ENCODE results near the gene C3orf52. TPM values are rescaled to one million over a fixed set of nuclear protein-coding genes. Genes with fewer than 3 reads are reported as not detected.

C3orf52 gene
- total and polyA plus RNA-seq, 10 of the 15 experiments (the other 5 are each of a cell fraction or from before 2014, with no cell fraction given) = 0.15 to 1.9 (median 0.73) TPM

GRCh38 chr3:112090887-112091586, 4.8 kb downstream of the C3orf52 start:
- H4K20me1 ChIP-seq (ENCODE audit: control insufficient read depth, insufficient read depth) = no peaks in the 10 kb centered on the region
- 67% methylated on average over 6 of the region's 6 CpGs for WGBS (ENCODE audit: insufficient coverage, insufficient replicate concordance, low lambda C conversion rate, missing lambda C conversion rate)
- no peaks in the 10 kb centered on the region for H3K9me3 ChIP-seq (replicated peaks; ENCODE audit: control insufficient read depth, insufficient read depth, low read length)
- FAIRE-seq (no peak), DNase-seq (ENCODE audit: low read depth, low spot score) (no peak), ATAC-seq (peak; percentile 31)
- H3K36me3 ChIP-seq (ENCODE audit: control insufficient read depth in 2 of 2, insufficient read depth in 2 of 2, low read length in 1 of 2) = no peaks in the 10 kb centered on the region
- POLR2A ChIA-PET = no interaction called here
- CTCF ChIA-PET = interaction anchor here (1.0 kb wide), 2 partner anchors 21 to 48 kb away, joined by 3 read pairs; no protein-coding TSS in a partner anchor
- H3K27me3 ChIP-seq (replicated peaks in 1 of 2; ENCODE audit: control insufficient read depth in 2 of 2, insufficient read depth in 2 of 2, low read length in 1 of 2) = peaks cover 3 to 5% of the 10 kb centered on the region in 2 experiments
- H3K79me2 ChIP-seq (ENCODE audit: control insufficient read depth, insufficient read depth, low read length) = no peaks in the 10 kb centered on the region
- no peak overlapping the region for H3K9ac ChIP-seq (ENCODE audit: control insufficient read depth, insufficient read depth, low read length)
- in situ Hi-C loops (cut with MboI) (no loop called here), intact Hi-C loops (cut with micrococcal nuclease; ENCODE audit: unreplicated experiment) (no loop called here)
- no peak overlapping the region for H3K4me3 ChIP-seq
- SMC1A ChIA-PET (ENCODE audit: uncharacterized antibody, unreplicated experiment) = interaction anchor here (1.4 kb wide), 1 partner anchor 78 kb away, joined by 4 read pairs; no protein-coding TSS in a partner anchor
- H3K4me1 ChIP-seq (ENCODE audit: control insufficient read depth, insufficient read depth, low read length) = peaks cover 11% of the 10 kb centered on the region
- BruUV-seq (replicated peaks) = no TSS peak
- H2AFZ ChIP-seq (ENCODE audit: control insufficient read depth, low read depth, low read length) = no peak overlapping the region
- no peak overlapping the region for H3K27ac ChIP-seq (ENCODE audit: control insufficient read depth, insufficient read depth)
- H3K4me2 ChIP-seq (ENCODE audit: control insufficient read depth, insufficient read depth) = no peak overlapping the region
- RAD21 ChIA-PET (ENCODE audit: unreplicated experiment) = no interaction called here
- TF ChIP-seq WRNIP1 (IDR thresholded peaks at IDR 0.05; ENCODE audit: borderline replicate concordance, low read depth, low read length) (no peak), BCLAF1 (IDR thresholded peaks at IDR 0.05) (no peak), PML (IDR thresholded peaks at IDR 0.05; ENCODE audit: low read length) (no peak), BCL11A (IDR thresholded peaks at IDR 0.05; ENCODE audit: low read depth, low read length) (no peak), NRF1 (conservative IDR thresholded peaks at IDR 0.05; ENCODE audit: low read depth, low read length) (no peak), ESRRA (IDR thresholded peaks at IDR 0.05; ENCODE audit: low read length) (no peak), ZNF207 (IDR thresholded peaks at IDR 0.05; ENCODE audit: borderline replicate concordance) (no peak), NR2F1 (conservative IDR thresholded peaks at IDR 0.05) (no peak)
- TF ChIP-seq, protein P1, sequence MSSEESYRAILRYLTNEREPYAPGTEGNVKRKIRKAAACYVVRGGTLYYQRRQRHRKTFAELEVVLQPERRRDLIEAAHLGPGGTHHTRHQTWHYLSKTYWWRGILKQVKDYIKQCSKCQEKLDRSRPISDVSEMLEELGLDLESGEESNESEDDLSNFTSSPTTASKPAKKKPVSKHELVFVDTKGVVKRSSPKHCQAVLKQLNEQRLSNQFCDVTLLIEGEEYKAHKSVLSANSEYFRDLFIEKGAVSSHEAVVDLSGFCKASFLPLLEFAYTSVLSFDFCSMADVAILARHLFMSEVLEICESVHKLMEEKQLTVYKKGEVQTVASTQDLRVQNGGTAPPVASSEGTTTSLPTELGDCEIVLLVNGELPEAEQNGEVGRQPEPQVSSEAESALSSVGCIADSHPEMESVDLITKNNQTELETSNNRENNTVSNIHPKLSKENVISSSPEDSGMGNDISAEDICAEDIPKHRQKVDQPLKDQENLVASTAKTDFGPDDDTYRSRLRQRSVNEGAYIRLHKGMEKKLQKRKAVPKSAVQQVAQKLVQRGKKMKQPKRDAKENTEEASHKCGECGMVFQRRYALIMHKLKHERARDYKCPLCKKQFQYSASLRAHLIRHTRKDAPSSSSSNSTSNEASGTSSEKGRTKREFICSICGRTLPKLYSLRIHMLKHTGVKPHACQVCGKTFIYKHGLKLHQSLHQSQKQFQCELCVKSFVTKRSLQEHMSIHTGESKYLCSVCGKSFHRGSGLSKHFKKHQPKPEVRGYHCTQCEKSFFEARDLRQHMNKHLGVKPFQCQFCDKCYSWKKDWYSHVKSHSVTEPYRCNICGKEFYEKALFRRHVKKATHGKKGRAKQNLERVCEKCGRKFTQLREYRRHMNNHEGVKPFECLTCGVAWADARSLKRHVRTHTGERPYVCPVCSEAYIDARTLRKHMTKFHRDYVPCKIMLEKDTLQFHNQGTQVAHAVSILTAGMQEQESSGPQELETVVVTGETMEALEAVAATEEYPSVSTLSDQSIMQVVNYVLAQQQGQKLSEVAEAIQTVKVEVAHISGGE (CRISPR knock-in tag; IDR thresholded peaks at IDR 0.05) = no peak
- TF ChIP-seq, protein P2, sequence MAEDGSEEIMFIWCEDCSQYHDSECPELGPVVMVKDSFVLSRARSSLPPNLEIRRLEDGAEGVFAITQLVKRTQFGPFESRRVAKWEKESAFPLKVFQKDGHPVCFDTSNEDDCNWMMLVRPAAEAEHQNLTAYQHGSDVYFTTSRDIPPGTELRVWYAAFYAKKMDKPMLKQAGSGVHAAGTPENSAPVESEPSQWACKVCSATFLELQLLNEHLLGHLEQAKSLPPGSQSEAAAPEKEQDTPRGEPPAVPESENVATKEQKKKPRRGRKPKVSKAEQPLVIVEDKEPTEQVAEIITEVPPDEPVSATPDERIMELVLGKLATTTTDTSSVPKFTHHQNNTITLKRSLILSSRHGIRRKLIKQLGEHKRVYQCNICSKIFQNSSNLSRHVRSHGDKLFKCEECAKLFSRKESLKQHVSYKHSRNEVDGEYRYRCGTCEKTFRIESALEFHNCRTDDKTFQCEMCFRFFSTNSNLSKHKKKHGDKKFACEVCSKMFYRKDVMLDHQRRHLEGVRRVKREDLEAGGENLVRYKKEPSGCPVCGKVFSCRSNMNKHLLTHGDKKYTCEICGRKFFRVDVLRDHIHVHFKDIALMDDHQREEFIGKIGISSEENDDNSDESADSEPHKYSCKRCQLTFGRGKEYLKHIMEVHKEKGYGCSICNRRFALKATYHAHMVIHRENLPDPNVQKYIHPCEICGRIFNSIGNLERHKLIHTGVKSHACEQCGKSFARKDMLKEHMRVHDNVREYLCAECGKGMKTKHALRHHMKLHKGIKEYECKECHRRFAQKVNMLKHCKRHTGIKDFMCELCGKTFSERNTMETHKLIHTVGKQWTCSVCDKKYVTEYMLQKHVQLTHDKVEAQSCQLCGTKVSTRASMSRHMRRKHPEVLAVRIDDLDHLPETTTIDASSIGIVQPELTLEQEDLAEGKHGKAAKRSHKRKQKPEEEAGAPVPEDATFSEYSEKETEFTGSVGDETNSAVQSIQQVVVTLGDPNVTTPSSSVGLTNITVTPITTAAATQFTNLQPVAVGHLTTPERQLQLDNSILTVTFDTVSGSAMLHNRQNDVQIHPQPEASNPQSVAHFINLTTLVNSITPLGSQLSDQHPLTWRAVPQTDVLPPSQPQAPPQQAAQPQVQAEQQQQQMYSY (CRISPR knock-in tag; IDR thresholded peaks at IDR 0.05) = no peak
- TF ChIP-seq, protein P3, sequence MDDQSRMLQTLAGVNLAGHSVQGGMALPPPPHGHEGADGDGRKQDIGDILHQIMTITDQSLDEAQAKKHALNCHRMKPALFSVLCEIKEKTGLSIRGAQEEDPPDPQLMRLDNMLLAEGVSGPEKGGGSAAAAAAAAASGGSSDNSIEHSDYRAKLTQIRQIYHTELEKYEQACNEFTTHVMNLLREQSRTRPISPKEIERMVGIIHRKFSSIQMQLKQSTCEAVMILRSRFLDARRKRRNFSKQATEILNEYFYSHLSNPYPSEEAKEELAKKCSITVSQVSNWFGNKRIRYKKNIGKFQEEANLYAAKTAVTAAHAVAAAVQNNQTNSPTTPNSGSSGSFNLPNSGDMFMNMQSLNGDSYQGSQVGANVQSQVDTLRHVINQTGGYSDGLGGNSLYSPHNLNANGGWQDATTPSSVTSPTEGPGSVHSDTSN (IDR thresholded peaks at IDR 0.05; ENCODE audit: insufficient replicate concordance, low read depth, low read length) = no peak
